Measurements from ENCODE around the gene ZNF236.

Gene ZNF236

DNA sequence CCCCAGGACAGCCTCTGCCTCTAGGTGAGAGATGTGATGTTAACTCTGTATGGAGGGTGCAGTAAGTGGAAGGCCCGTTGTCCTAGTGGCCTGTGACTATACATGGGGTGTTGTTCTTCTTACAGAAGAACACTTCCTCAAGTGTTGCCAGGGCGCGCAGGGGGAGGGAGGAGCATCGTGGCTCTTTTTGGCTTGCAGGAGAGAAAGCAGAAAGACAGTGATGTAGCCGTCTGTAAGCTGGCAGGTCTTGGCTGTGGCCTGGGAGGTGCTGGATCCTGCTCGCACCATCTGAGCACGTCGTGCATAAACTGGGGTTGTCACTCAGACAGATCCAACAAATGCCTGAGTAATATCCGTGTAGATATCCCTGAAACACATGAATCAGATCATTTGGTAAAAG, 44.3 kb downstream of the ZNF236 start:
- no peak for DNase-seq

DNA sequence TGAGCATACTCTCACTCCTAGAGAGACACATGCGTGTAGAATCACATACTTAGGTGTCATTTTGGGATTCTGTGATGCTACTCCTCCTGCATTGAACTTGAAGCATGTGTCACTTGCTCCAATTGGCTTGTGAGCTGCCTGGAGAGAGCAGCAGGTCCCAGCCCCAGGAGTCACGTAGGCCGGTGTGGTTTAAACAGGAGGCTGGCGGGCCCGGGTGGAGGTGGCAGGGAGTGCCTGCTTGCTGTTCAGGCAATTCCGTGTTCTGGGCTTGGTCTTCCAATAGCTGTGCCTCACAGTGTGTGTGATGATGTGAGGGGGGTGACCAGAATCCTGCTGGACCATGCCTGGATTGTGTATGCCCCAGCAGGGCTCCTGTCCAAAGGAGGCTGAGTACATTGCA, 51.0 kb downstream of the ZNF236 start:
- no peak for DNase-seq

DNA sequence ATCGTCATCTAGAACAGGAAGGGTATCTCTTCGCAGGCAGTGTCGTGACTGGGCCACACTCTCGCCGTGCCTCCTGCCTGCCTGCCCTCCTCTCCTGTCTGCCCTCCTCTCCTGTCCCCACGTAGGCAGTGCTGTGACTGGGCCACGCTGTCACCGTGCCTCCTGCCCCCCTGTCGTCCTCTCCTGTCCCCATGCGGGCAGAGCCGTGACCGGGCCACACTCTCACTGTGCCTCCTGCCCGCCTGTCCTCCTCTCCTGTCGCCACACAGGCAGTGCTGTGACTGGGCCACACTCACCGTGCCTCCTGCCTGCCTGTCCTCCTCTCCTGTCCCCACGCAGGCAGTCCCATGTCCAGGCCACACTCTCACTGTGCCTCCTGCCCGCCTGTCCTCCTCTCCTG, 51.4 kb downstream of the ZNF236 start:
- no peak for DNase-seq

DNA sequence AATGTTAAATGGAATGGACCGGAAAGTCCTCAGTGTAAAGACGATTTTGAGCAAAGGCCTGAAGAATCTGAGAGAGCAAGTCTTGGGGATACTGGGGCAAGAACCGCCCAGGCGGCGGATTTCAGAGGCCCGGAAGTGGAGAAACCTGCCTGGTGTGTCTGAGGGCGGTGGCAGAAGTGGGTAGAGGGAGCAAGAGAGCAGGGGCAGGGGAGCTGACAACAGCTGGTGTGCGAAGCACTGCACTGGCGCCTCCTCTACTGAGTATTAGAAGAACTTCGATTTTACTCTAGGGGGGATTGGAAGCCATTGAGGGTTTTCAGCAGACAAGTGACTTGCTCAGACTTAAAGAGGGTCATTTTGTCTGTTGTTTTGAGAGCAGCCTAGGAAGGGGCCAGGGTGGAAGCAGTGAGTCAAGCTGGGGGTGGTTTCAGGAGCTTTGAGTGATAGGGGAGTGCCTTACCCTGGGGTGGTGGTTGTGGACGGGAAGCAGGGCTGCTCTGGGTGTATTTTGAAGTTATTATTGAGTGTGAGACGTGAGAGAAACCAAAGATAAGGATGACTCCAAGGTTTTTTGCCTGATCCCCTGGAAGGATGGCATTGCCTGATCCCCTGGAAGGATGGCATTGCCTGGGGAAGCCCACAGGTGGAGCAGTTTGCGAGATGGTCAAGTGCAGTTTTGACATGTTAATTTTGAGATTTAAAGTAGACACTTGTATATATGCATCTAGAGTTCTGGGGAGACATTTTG, 52.5 kb downstream of the ZNF236 start:
- DNase-seq, result no peak

DNA sequence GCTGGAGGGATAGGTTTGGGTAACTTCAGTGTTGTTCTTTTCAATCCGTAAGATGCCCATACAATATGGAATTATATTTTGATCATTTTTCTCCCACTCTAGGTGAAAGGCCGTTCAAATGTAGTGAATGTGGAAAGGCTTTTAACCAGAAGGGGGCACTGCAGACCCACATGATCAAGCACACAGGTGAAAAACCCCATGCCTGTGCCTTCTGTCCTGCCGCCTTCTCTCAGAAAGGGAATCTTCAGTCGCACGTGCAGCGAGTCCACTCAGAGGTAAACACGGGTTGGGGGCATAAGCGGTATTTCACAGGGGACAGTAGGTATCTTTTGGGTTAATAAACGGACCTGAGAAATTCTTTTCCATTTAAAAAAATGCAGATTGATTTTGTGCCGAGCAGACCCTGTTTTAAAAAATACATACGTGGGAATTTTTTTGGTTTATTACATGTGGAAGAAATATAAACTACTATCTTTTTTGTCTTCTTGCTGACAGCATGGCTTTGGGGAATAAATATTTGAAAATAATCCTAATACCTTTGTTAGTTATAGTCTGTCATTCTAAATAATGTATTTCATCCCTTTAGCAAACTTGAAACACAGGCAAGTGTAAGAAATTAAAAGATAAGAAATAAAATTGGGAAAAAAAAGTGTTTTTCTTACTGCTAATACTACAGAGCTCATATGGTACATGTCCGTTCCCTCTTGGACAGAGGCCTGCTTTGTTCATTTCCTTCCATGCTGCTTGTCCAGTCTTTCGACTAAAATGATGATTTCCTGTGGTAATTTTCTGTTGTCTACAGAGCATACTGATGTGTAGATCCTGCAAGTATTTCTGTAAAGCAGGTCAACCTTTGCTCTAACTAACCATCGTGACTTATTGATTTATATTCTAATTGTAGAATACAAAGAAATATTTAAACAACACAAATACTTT, 53.3 kb downstream of the ZNF236 start:
- DNase-seq, result peak in 1 of 2 donors; percentile 1

DNA sequence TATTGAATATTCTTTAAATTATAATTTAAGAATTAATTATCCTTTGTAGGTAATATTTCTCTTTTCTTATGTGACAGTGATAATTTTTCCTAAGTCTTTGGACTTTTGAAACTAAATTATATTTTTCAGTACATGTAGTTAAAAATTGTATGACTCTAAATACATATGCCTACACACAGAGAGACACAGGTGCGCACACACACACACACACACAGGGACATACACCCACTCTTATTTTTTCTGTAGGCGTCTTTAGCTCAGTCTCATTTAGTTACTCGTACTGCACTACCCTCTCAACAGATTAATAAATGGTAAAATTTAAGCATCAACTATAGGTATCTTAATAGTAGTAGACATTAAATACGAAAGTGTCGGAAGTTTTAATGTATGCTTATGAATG, 56.1 kb downstream of the ZNF236 start:
- no peak for DNase-seq

DNA sequence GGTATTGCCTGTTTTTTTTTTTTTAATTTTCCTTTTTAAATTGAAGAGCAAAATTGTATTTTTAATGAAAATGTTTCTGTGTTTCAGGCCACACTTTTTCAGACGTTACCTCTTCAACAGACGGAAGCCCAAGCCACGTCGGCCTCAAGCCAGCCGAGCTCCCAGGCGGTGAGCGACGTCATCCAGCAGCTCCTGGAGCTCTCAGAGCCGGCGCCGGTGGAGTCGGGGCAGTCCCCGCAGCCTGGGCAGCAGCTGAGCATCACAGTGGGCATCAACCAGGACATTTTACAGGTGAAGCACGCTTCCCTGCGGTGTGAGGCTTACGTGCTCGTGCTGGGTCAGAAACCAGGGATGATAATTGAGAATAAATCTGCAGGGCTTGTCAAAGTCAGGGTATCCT, 57.7 kb downstream of the ZNF236 start:
- DNase-seq, result no peak

DNA sequence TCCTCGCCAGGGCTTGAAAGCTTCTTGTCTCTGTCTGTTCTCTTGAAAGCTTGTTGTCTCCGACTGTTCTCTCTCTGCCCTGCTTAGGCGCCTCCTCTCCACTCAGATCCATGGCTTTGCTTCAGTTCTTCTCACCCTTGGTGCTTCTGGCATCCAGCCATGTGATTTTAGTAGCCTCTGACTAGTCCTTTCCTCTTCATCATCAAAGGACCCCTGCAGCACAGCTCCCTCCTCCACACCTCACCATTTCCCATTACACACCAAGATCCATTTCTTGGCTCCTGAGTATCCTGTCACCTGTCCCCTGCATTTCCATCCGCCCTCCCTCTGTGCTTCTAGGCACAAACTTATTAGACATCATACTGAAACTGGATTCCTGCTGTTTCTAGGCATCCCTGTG, 59.4 kb downstream of the ZNF236 start:
- DNase-seq, result no peak

DNA sequence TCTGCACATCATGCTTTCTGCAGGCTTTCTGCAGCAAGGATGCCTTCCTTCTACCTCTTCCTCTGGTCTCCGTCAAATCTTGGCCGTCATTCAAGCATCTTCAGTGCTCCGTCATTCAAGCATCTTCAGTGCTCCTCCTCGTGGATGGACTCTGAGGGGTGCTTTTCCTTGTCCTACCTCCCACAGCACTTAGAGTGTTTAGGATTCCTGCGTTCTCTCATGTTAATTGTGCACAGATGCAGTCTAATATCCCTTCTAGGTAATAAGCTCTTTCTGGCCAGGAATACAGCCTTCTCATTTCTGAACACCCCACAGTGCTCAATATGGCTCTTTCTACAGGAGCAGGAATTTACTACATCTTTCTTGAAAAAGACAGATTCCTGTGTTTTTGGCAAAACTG, 59.8 kb downstream of the ZNF236 start:
- no peak for DNase-seq

DNA sequence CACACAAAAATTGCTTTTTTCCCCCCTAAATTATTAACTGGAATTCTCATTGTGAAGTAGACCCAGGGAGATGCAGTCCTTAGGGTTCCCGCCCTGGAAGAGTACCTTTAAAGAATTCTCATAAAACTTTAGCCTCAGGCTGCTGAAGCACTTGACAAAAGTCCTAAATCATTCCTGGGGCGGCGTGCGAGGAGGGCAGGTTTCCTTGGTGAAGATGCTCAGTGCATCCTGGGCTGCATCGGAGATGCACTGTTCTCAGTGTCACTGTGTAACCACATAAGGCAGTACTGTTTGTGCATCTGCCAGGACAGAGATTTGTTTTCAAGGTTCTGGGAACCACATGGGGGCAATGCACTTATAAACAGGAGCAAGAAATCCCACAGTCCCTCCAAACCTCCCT, 62.6 kb downstream of the ZNF236 start:
- no peak for DNase-seq

DNA sequence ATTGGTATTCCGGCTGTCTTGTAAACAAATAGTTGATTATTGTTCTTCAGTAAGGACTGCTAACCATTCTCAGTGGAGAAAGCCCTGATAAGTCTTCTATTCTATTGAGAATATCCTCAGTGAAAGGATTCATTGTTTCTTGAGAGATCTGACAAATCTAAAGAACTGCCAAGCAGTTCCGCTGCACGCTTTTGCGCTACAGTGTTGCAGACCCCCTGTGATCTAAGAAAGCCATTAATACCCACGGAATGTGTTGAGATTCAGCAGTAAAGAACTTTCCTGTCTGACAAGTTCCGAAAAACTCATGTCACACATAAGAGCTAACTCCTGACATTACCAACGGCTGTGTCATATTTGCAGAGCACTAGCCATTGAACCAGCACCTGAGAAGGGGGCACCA, 63.8 kb downstream of the ZNF236 start:
- no peak for DNase-seq

DNA sequence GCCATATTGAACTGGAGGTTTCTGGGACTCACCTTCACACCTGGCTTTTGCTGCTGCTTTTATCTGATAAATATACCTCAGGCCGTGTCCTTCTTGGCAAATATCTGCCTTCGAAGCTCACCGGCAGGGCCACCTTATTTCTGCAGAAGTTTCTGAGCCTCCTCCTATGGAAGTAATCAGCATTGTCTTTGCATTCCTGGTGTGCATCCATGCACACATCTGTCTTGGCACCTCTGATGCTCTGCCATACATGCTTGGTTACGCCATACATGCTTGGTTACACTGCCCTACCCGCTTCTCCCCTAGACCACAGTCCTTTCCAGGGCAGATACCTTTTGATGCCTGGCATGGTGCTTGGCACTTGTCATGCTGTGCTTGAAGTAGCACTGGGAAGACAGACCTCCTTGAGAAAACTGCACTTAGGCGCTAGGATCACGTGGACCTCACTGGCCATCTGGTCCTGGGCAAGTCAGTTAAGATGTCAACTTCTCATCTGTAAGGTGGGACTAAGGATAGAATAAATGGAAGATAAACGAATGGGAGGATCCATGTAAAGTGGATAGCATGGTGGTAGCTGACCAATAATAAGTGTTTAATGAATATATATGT, 66.8 kb downstream of the ZNF236 start:
- no peak for DNase-seq

DNA sequence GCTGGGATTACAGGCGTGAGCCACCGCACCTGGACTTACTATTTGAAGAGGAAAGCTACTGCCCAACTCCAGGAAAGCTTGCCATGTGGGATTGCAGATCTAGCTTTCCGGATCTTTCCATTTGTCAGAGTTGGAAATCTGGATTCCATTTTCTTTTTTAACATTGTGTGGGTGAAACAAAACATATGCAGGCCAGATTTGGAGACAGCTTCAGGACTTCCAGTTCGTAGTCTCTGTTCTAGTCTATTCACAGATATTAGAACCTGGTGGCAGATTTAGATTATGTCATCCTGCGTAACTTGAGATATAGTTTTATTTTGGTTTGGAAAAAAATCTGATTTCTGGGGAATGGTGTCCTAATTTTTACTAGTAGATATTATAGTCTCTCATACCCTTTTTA, 70.5 kb downstream of the ZNF236 start:
- no peak for DNase-seq

DNA sequence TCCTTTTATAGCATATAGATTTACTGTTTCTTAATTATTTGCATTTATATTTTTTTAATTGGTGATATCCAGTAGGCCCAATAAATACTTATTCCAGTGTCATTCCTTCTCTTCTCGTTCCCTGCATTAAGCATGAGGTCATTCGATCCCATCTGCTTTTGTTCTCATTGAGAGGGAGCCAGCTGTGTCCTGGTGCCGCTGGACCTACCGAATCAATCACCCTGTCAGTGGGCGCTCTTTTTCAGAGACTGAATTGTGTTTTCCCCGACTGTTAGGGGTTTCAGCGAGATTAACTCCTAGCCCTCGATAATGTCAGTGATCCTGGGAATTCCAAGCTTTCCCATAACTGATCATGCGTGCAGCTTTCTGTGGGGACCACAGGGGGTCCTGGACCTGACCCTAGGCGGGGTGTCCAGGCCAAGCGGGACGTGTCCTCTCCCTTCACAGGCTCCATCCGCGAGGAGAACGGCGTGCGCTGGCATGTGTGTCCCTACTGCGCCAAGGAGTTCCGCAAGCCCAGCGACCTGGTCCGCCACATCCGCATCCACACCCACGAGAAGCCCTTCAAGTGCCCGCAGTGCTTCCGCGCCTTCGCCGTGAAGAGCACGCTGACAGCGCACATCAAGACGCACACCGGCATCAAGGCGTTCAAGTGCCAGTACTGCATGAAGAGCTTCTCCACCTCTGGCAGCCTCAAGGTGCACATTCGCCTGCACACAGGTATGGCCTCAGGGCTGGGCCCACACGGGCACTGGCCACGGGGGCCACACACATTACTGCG, 72.4 kb downstream of the ZNF236 start:
- no peak for DNase-seq

DNA sequence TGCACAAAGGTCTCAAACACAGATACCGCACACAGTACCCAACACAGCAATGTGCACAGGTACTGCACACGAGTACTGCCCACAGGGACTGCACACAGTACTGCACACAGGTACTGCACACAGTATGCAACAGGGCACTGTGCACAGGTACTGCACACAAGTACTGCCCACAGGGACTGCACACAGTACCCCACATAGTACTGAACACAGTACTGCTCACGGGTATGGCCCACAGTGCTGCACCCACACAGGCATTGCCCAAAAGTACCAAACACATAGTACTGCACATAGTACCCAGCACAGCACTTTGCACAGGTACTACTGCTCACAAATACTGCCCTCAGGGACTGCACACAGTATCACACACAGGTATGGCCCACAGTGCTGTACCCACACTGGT, 73.1 kb downstream of the ZNF236 start:
- DNase-seq, result no peak

DNA sequence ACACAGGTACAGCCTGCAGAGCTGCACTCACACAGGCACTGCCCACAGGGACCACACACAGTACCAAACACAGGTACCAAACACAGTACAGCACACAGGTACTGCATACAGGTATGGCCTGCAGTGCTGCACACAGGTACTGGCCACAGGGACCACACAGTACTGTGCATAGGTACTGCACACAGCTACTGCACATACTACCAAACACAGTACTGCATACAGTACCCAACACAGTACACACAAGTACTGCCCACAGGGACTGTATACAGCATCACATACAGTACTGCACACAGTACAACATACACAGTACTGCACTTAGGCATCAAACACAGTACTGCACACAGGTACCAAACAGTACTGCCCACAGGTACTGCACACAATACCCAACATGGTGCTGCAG, 74.3 kb downstream of the ZNF236 start:
- DNase-seq, result no peak

DNA sequence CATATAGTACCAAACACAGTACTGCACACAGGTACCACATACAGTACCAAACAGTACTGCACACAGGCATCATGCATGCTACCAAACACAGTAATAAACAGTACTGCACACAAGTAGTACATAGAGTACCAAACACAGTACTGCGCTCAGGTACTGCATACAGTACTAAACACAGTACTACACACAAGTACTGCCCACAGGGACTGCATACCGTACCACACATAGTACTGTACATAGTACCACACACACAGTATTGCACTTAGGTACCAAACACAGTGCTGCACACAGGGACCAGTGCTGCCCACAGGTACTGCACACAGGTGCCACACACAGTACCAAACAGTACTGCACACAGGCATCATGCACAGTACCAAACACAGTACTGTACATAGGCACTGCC, 74.9 kb downstream of the ZNF236 start:
- no peak for DNase-seq

DNA sequence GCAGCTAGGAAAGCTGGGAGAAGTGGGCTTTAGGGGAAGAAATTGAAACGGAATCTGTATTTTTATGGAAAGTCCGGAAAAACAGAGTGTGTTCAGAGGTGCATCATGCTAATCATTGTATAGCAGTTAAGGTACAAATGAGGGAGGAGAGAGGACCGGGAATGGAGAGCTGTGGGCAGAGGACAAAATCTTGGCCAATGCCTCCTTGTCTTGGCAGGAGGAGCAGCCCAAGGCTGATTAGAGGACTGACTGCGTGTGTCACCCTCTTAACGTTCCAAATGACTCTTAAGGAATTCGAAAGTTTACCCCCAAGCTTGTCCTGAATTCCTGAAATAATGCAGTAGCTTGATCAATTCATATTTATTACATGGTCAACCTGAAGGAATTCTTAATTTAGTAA, 81.0 kb downstream of the ZNF236 start:
- no peak for DNase-seq

DNA sequence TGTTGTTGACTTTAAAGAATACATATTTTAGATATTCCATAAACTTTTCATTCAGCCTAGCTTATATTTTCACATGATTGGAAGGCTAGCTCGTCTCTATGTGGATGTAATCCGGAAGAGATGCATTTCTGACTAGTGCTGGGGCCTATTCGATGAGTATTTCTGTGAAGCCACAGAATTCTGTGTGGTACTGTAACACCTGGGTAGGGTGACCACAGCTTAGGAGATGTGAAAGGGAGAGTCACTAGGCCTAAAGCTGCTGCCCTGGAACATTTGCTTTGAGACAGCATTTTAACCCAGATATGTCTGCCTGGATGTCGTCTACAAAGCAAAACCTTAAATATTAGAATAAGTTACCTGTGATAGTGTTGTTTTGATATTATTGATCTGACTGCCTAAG, 83.5 kb downstream of the ZNF236 start:
- DNase-seq, result no peak

DNA sequence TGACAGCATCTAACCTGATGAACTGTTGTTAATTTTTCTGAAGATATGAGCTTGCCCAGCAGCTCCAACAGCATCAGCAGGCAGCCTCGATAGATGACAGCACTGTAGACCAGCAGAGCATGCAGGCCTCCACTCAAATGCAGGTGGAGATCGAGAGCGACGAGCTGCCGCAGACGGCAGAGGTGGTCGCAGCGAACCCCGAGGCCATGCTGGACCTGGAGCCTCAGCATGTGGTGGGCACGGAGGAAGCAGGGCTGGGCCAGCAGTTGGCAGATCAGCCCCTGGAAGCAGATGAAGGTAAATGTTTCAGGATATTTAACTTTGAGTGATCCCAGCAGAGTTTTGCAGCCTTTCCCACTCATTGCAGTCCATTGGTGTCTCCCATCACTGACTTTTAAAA, 85.9 kb downstream of the ZNF236 start:
- no peak for DNase-seq

DNA sequence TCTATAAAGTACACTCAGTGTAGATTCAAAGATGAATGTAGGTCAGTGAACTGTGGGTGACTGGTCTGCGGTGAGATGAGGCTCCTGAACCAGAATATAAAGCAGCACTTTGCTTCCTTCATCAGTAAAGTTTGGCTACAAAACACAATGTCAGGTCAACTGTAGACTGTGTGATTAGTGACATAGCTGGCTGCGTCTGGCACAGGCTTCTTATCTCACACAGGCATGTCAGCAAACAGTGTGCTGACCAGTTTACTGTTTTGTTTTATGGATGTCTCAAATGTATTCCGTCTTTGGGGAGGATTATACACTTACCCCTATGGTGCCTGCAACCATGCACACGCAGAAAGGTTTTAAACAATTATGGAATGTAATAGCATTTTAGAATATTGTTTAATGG, 87.1 kb downstream of the ZNF236 start:
- DNase-seq, result no peak

DNA sequence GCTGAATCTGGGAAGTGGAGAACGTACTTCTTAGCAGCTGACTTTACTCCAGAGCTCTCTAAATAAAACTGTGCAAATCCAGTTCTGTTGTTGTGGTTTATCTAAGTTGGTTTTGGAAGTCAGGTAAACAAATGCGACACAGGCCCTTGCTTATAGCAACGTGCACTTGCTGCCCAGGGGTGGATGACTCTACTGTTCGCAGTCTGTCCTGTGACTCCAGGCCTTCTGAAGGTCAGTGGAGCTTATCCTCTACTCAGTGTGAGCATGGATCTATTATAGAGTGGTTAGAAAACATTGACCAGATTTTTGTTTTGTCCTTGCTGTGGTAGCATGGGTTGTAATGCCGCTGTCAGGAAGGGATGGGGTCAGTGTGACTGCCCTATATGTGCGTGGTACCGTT, 89.1 kb downstream of the ZNF236 start:
- no peak for DNase-seq

DNA sequence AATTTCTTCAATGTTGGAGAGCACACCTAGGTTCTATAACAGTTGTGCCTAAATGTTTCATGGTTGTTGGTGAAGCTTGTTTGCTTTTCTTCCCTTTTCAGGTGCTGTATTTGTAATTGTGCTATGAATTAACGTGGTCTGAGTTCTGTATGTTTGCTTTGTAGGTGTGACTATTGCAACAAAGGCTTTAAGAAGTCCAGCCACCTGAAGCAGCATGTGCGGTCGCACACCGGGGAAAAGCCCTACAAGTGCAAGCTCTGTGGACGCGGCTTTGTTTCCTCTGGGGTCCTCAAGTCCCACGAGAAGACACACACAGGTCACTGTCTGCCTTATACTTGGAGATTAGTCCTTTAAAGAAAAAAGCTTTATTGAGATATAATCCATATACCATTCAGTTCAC, 91.2 kb downstream of the ZNF236 start:
- DNase-seq, result no peak

Data from bone marrow (tissue), 2 donors.